Ammon's horn (tissue), 1 donor: ENCODE measurements around the gene ARHGEF4.

Source experiments
- DNase-seq: peaks from one replicate; pipeline ENCODE4 v3.0.0-alpha.2; 2016; ENCODE audit warnings: low spot score

Gene ARHGEF4

GRCh38 chr2:130917006-130917688 lies 80.4 kb downstream of the ARHGEF4 start:
- no peak for DNase-seq

- no peak for DNase-seq
These were observed 81.7 kb downstream of the ARHGEF4 start for GRCh38 chr2:130918393-130918792.

- DNase-seq, result peak; percentile 87
These were observed 83.9 kb downstream of the ARHGEF4 start for GRCh38 chr2:130920415-130921163.

GRCh38 chr2:130921164-130921476 lies 84.4 kb downstream of the ARHGEF4 start:
- DNase-seq, result no peak

- no peak for DNase-seq
These were observed 85.7 kb downstream of the ARHGEF4 start for GRCh38 chr2:130922417-130922816.

GRCh38 chr2:130928385-130928784 lies 91.7 kb downstream of the ARHGEF4 start:
- no peak for DNase-seq

- DNase-seq, result no peak
These were observed 94.3 kb downstream of the ARHGEF4 start for GRCh38 chr2:130930740-130931659.

- DNase-seq, result no peak
These were observed 96.8 kb downstream of the ARHGEF4 start for GRCh38 chr2:130933501-130933900.

GRCh38 chr2:130936451-130936850 lies 99.7 kb downstream of the ARHGEF4 start:
- no peak for DNase-seq

GRCh38 chr2:130947967-130948366 lies 111.3 kb downstream of the ARHGEF4 start:
- no peak for DNase-seq

GRCh38 chr2:130949954-130950353 lies 113.2 kb downstream of the ARHGEF4 start:
- no peak for DNase-seq

GRCh38 chr2:130951018-130951417 lies 114.3 kb downstream of the ARHGEF4 start:
- no peak for DNase-seq

- no peak for DNase-seq
These were observed 118.2 kb downstream of the ARHGEF4 start for GRCh38 chr2:130954873-130955272.

- DNase-seq, result peak; percentile 20
These were observed 121.2 kb downstream of the ARHGEF4 start for GRCh38 chr2:130957915-130958314.

GRCh38 chr2:130963196-130963848 lies 126.6 kb downstream of the ARHGEF4 start:
- DNase-seq, result no peak

- DNase-seq, result peak; percentile 17
These were observed 127.4 kb downstream of the ARHGEF4 start for GRCh38 chr2:130963849-130964793.

GRCh38 chr2:130964931-130965330 lies 128.2 kb downstream of the ARHGEF4 start:
- no peak for DNase-seq

GRCh38 chr2:130966149-130966774 lies 129.5 kb downstream of the ARHGEF4 start:
- peak; percentile 20 for DNase-seq

- peak; percentile 13 for DNase-seq
These were observed 130.2 kb downstream of the ARHGEF4 start for GRCh38 chr2:130966775-130967490.

- no peak for DNase-seq
These were observed 135.7 kb downstream of the ARHGEF4 start for GRCh38 chr2:130972410-130972809.
